HG03280 (cell line): ENCODE measurements around the gene KCNH1.
"Not testable (repeated sequence)": the region's sequence is repeated elsewhere in the genome, so short reads cannot be mapped to it uniquely, and the experiment has no call there.

Source experiments
- ATAC-seq: cut with Tn5 transposase; IDR thresholded peaks from one replicate; pipeline ENCODE4 v1.9.1; 2021; ENCODE audit warnings: mild to moderate bottlenecking, moderate library complexity; ENCODE audit not compliant: unreplicated experiment

The KCNH1 gene

DNA sequence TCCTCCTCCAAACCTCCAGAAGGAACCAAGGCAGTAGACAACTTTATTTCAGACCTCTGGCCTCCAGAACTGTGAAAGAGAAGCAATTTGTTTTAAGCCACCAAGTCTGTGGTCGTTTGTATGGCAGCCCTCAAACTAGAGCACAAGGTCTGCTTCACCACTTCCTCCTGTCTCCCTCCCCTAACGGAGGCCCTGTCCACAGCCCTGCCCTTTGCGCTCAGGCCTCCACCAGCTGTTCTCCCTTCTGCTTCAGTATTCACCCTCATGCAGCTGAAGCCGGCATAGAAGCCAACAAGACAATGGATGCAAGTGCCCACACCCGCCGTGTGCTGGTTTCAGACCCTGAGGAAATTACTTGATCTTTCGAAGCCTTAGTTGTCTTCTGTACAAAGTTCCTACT is 441.2 kb downstream of the KCNH1 start:
- peak; percentile 34 for ATAC-seq

DNA sequence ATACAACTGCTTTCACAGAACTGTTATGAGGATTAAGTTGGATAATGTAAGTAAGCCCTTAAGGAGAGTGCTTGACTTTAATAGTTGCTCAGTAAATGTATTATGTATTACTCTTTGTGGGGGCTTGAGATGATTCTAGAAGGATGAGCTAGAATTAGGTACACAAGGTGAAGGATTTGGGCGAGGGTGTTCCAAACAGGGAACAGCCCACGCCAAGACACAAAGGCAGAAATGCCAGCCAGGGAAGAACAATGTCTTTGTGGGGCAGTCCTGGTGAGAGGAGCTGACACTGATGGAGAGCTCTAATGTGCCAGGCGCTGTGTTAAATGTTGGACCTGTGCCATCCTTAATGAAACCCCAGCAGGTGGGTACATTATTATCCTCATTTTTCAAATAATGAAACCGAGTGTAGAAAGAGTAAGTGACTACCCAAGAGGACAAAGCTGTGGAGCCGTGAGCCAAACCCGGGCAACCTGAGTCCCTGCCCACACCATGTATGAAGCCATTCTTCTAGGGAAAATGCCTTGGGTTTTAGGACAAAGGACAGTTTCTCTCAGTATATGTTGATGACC is 442.8 kb downstream of the KCNH1 start:
- no peak for ATAC-seq

DNA sequence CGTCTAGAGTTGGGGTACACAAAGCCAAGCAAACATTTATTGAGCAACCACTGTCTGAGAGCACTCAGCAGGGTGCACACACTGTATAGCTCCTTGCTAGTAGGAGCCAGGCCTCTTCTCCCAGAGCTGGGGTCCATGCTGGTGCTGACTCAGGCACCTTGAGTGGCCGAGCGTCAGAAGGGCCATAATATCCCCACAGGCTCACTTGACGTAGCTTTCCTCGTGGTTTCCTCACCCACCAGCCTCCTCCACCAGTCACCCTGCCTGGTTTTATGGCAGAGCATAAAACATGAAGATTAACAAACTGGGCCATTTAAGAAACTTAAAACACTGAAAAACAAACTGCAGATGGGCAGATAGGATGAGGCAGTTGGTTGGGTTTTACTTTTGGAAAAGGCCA is 443.7 kb downstream of the KCNH1 start:
- ATAC-seq: no peak

- ATAC-seq: no peak
Observed at GRCh38 chr1:210689826-210690225, 444.1 kb downstream of the KCNH1 start.

DNA sequence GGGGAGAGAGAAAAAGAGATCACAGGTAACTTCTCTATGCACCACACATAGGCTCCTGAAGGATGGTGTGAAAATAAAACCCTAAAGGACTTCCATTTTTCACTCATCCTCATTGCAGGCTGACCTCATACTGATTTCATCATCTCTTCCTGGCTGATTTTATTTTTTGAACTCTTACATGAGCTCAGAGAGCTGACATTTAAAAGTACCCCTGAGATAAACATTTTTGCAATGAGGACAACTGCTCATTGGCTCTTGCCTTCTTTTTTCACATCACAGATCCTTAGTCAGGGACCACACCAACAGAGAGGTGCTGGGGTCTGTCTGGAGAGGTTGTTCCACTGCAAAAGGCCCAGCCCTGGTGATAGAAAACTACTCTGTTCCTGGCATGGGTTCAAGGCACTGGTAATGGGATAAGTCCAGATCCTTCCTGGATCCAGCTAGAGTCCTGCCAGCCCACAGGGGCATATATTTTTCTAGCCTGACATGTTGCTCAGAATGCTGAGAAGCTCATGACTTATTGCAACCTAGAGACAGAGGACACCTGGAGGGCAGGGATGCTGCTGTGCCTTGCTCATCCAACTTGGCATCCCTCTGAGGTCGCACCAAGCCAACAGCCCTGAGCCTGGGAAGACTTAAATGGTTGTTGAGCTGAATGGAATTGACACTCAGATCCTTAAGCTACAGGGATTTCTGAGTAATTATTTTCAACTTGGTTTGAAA is 445.3 kb downstream of the KCNH1 start:
- no peak for ATAC-seq

GRCh38 chr1:210687582-210688279 is 446.2 kb downstream of the KCNH1 start:
- no peak for ATAC-seq

DNA sequence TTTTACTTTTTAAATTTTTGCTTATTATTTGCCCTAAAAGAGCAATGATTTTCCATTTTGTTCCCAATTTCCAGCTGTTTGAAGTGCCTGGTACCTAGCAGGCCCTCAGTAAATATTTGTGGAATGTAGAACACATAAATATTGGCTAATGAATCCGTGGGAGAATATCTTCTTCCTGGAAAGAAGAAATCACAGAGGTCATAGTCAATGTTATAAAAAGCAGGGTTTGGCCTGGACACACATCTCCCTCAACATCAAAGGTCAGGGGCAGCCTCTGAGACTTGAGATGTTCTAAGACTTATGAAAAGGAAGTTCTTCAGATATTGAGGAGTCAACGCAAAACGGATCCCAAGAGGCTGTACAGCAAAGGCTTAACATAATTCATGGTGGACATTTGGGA is 447.1 kb downstream of the KCNH1 start:
- no peak for ATAC-seq

GRCh38 chr1:210685295-210685650 is 448.7 kb downstream of the KCNH1 start:
- ATAC-seq: no peak

DNA sequence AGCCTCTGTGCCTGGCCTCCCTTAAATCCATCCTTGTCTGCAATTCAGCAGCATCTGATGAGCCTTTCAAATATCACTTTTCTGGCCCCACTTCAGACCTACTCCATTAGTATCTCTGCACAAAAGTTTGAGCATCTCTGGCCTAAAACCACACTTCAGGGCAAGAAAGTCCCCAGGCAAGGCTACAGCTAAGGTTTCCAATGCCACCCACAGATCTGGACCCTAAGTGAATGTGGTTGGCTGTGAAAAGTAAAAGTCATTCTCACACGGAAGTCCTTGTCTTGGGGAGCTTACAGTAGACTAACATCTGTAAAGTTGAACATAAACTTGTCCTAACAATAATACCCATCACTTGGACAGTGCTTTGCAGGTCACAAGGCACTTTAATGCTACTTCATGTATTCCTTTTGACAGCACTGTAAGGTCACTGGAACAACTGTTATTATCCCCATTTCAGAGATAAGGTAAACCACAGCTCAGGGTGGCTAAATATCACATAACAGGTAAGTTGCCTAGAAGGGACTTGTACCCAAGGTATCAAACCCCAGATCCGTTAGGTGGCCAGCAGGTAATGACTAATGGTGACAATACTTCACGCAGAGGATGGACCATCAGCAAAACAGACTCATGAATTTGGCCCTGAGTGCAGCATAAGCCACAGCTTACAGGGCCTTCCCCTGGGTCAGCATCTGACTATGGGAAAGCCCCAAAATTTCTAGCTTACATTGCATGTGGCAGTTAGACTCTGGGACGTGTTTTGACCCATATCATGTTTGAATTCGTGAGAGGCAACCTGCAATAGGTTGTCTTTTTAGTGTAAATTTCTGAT is 449.3 kb downstream of the KCNH1 start:
- peak; percentile 86 for ATAC-seq

DNA sequence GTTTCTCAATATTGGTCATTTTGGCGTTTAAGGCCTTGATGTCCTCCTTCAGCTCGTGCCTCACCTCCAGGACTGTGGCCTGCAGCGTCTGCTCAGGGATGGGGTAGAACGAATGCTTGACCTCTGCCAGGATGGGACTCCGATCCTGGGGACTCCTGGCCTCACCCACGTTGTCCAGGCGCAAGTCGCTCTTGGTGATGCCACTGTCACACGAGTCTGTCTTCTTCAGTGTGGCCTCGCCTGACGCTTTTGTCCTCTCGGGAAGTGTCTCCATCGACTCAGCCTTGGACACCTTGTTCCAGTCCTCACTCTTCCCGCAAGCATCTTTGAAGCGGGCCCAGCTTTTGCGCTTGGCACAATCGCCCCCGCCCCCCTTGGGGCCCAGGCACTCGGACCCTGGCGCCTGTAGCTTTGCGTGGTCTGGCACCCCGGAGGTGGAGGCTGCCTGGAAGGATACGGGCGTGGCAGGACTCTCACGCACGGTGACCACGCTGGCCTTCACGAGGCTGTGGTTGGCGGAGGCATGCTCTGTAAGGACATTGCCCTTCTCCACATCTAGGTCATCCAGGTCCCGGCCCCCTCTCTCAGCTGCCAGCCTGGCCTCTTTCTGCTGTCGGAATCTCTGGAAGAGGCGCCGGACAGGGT is 450.4 kb downstream of the KCNH1 start:
- ATAC-seq: no peak

- no peak for ATAC-seq
Observed at GRCh38 chr1:210681158-210681557, 452.8 kb downstream of the KCNH1 start.

- no peak for ATAC-seq
Observed at GRCh38 chr1:210678306-210678705, 455.6 kb downstream of the KCNH1 start.

DNA sequence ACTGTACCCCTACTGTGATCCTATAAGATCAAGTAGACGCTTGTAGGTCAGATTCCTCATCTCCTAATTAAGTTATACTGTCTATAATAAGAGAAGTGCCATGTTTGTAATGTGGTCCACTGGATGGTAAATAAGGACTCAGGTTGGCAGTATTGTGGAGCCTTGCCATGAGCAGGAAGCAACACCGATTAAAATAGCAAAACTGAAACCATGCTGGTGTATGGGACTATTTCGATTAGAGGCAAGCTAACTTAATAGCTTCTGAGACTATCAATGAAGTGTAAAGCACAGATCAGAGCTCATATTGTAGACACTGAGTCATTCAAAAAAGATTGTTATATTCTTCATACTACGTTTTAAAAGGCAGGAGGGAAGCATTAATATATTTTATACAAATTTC is 456.4 kb downstream of the KCNH1 start:
- no peak for ATAC-seq

DNA sequence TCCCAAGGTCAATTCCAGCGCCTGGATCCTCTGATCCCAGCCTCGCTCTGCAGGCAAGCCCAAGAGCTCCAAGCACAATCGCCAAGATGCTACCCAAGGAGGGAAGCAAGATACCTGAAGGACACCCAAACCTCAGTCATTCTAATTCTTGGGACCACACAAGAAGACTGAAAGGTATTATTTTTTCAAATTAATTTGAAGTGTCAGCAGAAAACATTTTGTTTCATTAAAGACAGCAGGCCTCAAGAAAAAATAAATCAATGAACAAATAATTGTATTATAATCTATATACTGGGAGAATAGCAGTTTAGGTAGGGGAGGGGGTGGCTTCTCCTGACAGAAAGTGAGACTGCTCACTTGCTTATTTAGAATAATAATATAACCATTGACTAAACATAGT is 457.4 kb downstream of the KCNH1 start:
- ATAC-seq: no peak

- ATAC-seq: no peak
Observed at GRCh38 chr1:210674151-210674550, 459.8 kb downstream of the KCNH1 start.

GRCh38 chr1:210669951-210670350 is 464.0 kb downstream of the KCNH1 start:
- ATAC-seq: no peak

GRCh38 chr1:210663730-210664573 is 470.0 kb downstream of the KCNH1 start:
- ATAC-seq: no peak

GRCh38 chr1:210662291-210663050 is 471.5 kb downstream of the KCNH1 start:
- no peak for ATAC-seq

DNA sequence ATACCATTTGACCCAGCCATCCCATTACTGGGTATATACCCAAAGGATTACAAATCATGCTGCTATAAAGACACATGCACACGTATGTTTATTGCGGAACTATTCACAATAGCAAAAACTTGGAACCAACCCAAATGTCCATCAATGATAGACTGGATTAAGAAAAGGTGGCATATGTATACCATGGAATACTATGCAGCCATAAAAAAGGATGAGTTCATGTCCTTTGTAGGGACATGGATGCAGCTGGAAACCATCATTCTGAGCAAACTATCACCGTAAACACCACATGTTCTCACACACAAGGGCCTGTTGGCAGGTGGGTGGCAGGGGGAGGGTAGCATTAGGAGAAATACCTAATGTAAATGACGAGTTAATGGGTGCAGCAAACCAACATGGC is 472.4 kb downstream of the KCNH1 start:
- ATAC-seq: not testable (repeated sequence)
